Measurements from ENCODE around the gene G3BP2. TPM values are rescaled to one million over a fixed set of nuclear protein-coding genes. Genes with fewer than 3 reads are reported as not detected.

The G3BP2 gene
- total and polyA plus RNA-seq, 2 experiments from 2014 or later, result 36.0 to 133 TPM

GRCh38 chr4:75653845-75654503 is 19.2 kb downstream of the G3BP2 start:
- H3K79me2 ChIP-seq (ENCODE audit: insufficient read depth), result peaks cover 98% of the 10 kb centered on the region
- in situ Hi-C loops (cut with MboI), result no loop called here

GRCh38 chr4:75644095-75644494 is 29.1 kb downstream of the G3BP2 start:
- DNase-seq, result no peak
- in situ Hi-C loops (cut with MboI), result no loop called here
- 75 to 76% methylated on average over 4 of the region's 4 CpGs for WGBS, 2 experiments (ENCODE audit: low coverage in 1 of 2, low lambda C conversion rate in 2 of 2, missing lambda C conversion rate in 2 of 2)

More at GRCh38 chr4:75653845-75654503, 19.2 kb downstream of the G3BP2 start:
- Histone ChIP-seq H3K9me3 (ENCODE audit: low read depth) (no peaks in the 10 kb centered on the region), H2AFZ (no peak overlapping the region), H3K9me2 (ENCODE audit: insufficient read depth) (no peaks in the 10 kb centered on the region), H3K4me1 (ENCODE audit: insufficient read depth) (peaks cover 4% of the 10 kb centered on the region), H3F3A (ENCODE audit: insufficient read depth) (peaks cover 11% of the 10 kb centered on the region; the same call in 1 of the 2 replicates), H3K4me3 (no peak overlapping the region), H3K4me2 (ENCODE audit: unreplicated experiment) (no peak overlapping the region), H4K20me1 (ENCODE audit: insufficient read depth) (0 out of 2 replicates have a peak, but pooled peaks cover 6% of the 10 kb centered on the region), H3K27ac (no peak overlapping the region), H3K36me3 (ENCODE audit: low read depth) (peaks cover 71% of the 10 kb centered on the region), H3K27me3 (replicated peaks; ENCODE audit: insufficient read depth) (no peaks in the 10 kb centered on the region), H3K9ac (no peak overlapping the region)
- TF ChIP-seq EZH2 (IDR thresholded peaks at IDR 0.05; ENCODE audit: insufficient read depth, poor library complexity, severe bottlenecking) (no peak), EZH2phosphoT487 (IDR thresholded peaks at IDR 0.05; ENCODE audit: insufficient read depth, low read depth) (no peak)
- peak; percentile 59 for DNase-seq
- WGBS, 2 experiments (ENCODE audit: low coverage in 1 of 2, low lambda C conversion rate in 2 of 2, missing lambda C conversion rate in 2 of 2), result 80 to 81% methylated on average over 2 of the region's 2 CpGs

DNA sequence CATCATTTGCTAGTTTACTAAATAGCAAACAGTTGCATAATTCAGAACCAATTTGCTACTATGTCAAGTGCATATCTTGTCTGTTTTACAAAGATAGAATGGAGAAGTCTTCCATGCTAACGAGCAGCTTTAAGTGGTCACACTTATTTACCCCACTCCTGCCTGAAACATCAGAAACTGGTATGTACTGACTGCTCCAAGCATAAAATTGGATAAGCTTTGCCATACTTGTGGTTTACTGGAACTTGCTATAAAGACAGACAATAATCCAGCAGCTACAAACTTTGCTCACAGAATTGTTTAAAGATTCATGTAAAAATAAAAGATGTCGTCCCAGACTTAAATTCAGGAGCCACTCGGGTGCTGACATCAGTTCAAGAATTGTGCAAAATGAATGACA is 29.6 kb downstream of the G3BP2 start:
- Histone ChIP-seq H3F3A (ENCODE audit: insufficient read depth) (peaks cover 12% of the 10 kb centered on the region), H3K36me3 (ENCODE audit: low read depth) (peaks cover 59% of the 10 kb centered on the region), H3K4me3 (no peak overlapping the region), H3K4me1 (ENCODE audit: insufficient read depth) (no peaks in the 10 kb centered on the region), H3K79me2 (ENCODE audit: insufficient read depth) (peaks cover 24% of the 10 kb centered on the region), H4K20me1 (ENCODE audit: insufficient read depth) (no peaks in the 10 kb centered on the region), H3K27ac (no peak overlapping the region), H2AFZ (no peak overlapping the region), H3K9me2 (ENCODE audit: insufficient read depth) (no peaks in the 10 kb centered on the region), H3K9me3 (ENCODE audit: low read depth) (no peaks in the 10 kb centered on the region), H3K27me3 (replicated peaks; ENCODE audit: insufficient read depth) (no peaks in the 10 kb centered on the region), H3K4me2 (ENCODE audit: unreplicated experiment) (no peak overlapping the region), H3K9ac (no peak overlapping the region)
- WGBS, 2 experiments (ENCODE audit: low coverage in 1 of 2, low lambda C conversion rate in 2 of 2, missing lambda C conversion rate in 2 of 2), result 61 to 63% methylated on average over 3 of the region's 3 CpGs
- TF ChIP-seq EZH2 (IDR thresholded peaks at IDR 0.05; ENCODE audit: insufficient read depth, poor library complexity, severe bottlenecking) (no peak), EZH2phosphoT487 (IDR thresholded peaks at IDR 0.05; ENCODE audit: insufficient read depth, low read depth) (no peak)
- no peak for DNase-seq
- in situ Hi-C loops (cut with MboI), result no loop called here

More at GRCh38 chr4:75644095-75644494, 29.1 kb downstream of the G3BP2 start:
- TF ChIP-seq EZH2 (IDR thresholded peaks at IDR 0.05; ENCODE audit: insufficient read depth, poor library complexity, severe bottlenecking) (no peak), EZH2phosphoT487 (IDR thresholded peaks at IDR 0.05; ENCODE audit: insufficient read depth, low read depth) (no peak)
- no peak overlapping the region for H3K9ac ChIP-seq
- H3F3A ChIP-seq (ENCODE audit: insufficient read depth), result peaks cover 12% of the 10 kb centered on the region
- no peaks in the 10 kb centered on the region for H3K4me1 ChIP-seq (ENCODE audit: insufficient read depth)
- peaks cover 29% of the 10 kb centered on the region for H3K79me2 ChIP-seq (ENCODE audit: insufficient read depth)
- no peaks in the 10 kb centered on the region for H3K9me2 ChIP-seq (ENCODE audit: insufficient read depth)
- H3K27me3 ChIP-seq (replicated peaks; ENCODE audit: insufficient read depth), result no peaks in the 10 kb centered on the region
- no peak overlapping the region for H3K4me3 ChIP-seq
- H4K20me1 ChIP-seq (ENCODE audit: insufficient read depth), result no peaks in the 10 kb centered on the region
- no peak overlapping the region for H2AFZ ChIP-seq
- H3K36me3 ChIP-seq (ENCODE audit: low read depth), result peaks cover 63% of the 10 kb centered on the region
- H3K9me3 ChIP-seq (ENCODE audit: low read depth), result no peaks in the 10 kb centered on the region
- no peak overlapping the region for H3K27ac ChIP-seq
- H3K4me2 ChIP-seq (ENCODE audit: unreplicated experiment), result no peak overlapping the region

DNA sequence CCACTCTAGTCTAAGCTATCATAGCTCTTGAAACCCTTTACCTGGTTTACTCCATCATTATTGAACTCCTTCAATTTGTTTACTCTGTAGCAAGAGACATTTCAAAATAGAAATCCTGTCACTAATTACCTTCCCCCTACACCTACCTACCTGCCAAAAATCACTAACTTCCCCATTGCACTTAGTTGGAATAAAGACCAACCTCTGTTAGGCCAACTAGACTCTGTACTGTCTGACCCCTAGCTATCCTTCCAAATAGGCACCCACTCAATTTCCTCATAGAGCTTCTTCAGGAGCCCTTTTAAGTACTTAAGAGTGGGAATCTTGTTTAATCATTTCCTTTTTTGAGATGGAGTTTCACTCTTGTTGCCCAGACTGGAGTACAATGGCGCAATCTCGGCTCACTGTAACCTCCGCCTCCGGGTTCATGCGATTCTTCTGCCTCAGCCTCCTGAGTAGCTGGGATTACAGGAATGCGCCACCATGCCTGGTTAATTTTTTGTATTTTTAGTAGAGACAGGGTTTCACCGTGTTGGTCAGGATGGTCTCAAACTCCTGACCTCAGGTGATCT is 34.0 kb downstream of the G3BP2 start:
- H3K4me1 ChIP-seq (ENCODE audit: insufficient read depth), result peaks cover 12% of the 10 kb centered on the region; the same call in 1 of the 2 replicates
- H3K4me2 ChIP-seq (ENCODE audit: unreplicated experiment), result no peak overlapping the region
- peaks cover 17% of the 10 kb centered on the region for H3K36me3 ChIP-seq (ENCODE audit: low read depth)
- H4K20me1 ChIP-seq (ENCODE audit: insufficient read depth), result no peaks in the 10 kb centered on the region
- no peaks in the 10 kb centered on the region for H3K27me3 ChIP-seq (replicated peaks; ENCODE audit: insufficient read depth)
- no peak overlapping the region for H3K4me3 ChIP-seq
- no peaks in the 10 kb centered on the region for H3K9me2 ChIP-seq (ENCODE audit: insufficient read depth)
- in situ Hi-C loops (cut with MboI), result no loop called here
- peaks cover 18% of the 10 kb centered on the region for H3F3A ChIP-seq (ENCODE audit: insufficient read depth)
- no peaks in the 10 kb centered on the region for H3K9me3 ChIP-seq (ENCODE audit: low read depth)
- no peak overlapping the region for H2AFZ ChIP-seq
- WGBS, 2 experiments (ENCODE audit: low coverage in 1 of 2, low lambda C conversion rate in 2 of 2, missing lambda C conversion rate in 2 of 2), result 87 to 94% methylated on average over 7 of the region's 7 CpGs
- no peak for DNase-seq
- H3K79me2 ChIP-seq (ENCODE audit: insufficient read depth), result peaks cover 2% of the 10 kb centered on the region; the same call in 1 of the 2 replicates
- no peak overlapping the region for H3K27ac ChIP-seq
- H3K9ac ChIP-seq, result no peak overlapping the region
- TF ChIP-seq EZH2phosphoT487 (IDR thresholded peaks at IDR 0.05; ENCODE audit: insufficient read depth, low read depth) (no peak), EZH2 (IDR thresholded peaks at IDR 0.05; ENCODE audit: insufficient read depth, poor library complexity, severe bottlenecking) (no peak)

All from GM23248 (cell line).